Ovary (tissue), 3 donors: Measurements from ENCODE around the gene PON2.

Experiments
- EP300 ChIP-seq: sonication (generic); formaldehyde crosslinking; IDR thresholded peaks from one replicate; pipeline ENCODE4 v1.6.1; 2017; ENCODE audit warnings: antibody characterized with exemption
- POLR2A ChIP-seq: fragments of 450-650 bp; IDR thresholded peaks from one replicate; pipeline ENCODE4 v1.6.1; 2017; ENCODE audit warnings: antibody characterized with exemption, mild to moderate bottlenecking, moderate library complexity
- TF ChIP-seq, protein P1 (sequence below), 3 donors: fragments of 450-650 bp in 2 of 3; fragments of 200-600 bp in 1 of 3; IDR thresholded peaks; one replicate each; pipeline versions ENCODE4 v1.5.1 to v1.8.0; 2016 to 2022; ENCODE audit warnings: antibody characterized with exemption in 3 of 3, mild to moderate bottlenecking in 1 of 3
- donor health status: DM: no; HTN: no; CAD: no.

DNA sequence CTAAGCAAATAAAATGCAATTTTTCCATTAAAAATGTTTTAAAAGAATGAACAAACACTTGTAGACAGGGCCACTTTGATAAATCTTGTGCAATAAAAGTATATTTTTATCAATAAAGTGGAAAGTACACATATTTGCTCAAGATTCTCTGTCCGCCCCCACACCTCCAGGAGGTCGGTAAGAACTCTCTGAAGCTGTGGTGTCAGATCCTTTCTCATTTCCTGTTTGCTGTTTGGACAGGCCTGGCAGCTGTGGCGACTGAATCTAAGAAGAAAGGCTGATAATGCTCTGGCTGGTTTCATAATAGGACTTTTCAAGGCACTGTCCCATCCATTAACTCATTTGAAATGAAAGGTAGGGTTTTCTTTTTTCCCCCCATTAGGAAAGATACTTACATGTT, 35.6 kb upstream of the PON2 start:
- TF ChIP-seq, protein P1, sequence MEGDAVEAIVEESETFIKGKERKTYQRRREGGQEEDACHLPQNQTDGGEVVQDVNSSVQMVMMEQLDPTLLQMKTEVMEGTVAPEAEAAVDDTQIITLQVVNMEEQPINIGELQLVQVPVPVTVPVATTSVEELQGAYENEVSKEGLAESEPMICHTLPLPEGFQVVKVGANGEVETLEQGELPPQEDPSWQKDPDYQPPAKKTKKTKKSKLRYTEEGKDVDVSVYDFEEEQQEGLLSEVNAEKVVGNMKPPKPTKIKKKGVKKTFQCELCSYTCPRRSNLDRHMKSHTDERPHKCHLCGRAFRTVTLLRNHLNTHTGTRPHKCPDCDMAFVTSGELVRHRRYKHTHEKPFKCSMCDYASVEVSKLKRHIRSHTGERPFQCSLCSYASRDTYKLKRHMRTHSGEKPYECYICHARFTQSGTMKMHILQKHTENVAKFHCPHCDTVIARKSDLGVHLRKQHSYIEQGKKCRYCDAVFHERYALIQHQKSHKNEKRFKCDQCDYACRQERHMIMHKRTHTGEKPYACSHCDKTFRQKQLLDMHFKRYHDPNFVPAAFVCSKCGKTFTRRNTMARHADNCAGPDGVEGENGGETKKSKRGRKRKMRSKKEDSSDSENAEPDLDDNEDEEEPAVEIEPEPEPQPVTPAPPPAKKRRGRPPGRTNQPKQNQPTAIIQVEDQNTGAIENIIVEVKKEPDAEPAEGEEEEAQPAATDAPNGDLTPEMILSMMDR (IDR thresholded peaks at IDR 0.05): no peak
- no peak for TF ChIP-seq POLR2A
- no peak for TF ChIP-seq EP300
